Measurements from ENCODE around the gene TMOD1. TPM values are rescaled to one million over a fixed set of nuclear protein-coding genes. Genes with fewer than 3 reads are reported as not detected.

Gene TMOD1
- total RNA-seq, 3 donors from 2014 or later, result 10.4 to 15.4 (median 13.9) TPM

- Histone ChIP-seq H3K27ac (no peak overlapping the region), H3K4me1 (no peaks in the 10 kb centered on the region), H3K9me3 (no peaks in the 10 kb centered on the region), H3K27me3 (no peaks in the 10 kb centered on the region), H3K36me3 (no peaks in the 10 kb centered on the region), H3K4me3 (no peak overlapping the region)
- no peak for TF ChIP-seq CTCF (IDR thresholded peaks at IDR 0.05)
- no peak for TF ChIP-seq POLR2A (IDR thresholded peaks at IDR 0.05)
- no peak for TF ChIP-seq POLR2AphosphoS5 (IDR thresholded peaks at IDR 0.05)
- DNase-seq (ENCODE audit: low spot score in 2 of 2), result no peak
- intact Hi-C loops (cut with DNase I; ENCODE audit: low total_unique reads), result no loop called here
Observed at GRCh38 chr9:97592126-97592525, 90.7 kb downstream of the TMOD1 start.

GRCh38 chr9:97593960-97594359, 92.5 kb downstream of the TMOD1 start:
- no peaks in the 10 kb centered on the region for H3K4me1 ChIP-seq
- H3K27me3 ChIP-seq, result no peaks in the 10 kb centered on the region
- intact Hi-C loops (cut with DNase I; ENCODE audit: low total_unique reads), result no loop called here
- TF ChIP-seq POLR2A (IDR thresholded peaks at IDR 0.05) (no peak), CTCF (IDR thresholded peaks at IDR 0.05) (no peak), POLR2AphosphoS5 (IDR thresholded peaks at IDR 0.05) (no peak)
- no peak overlapping the region for H3K27ac ChIP-seq
- DNase-seq (ENCODE audit: low spot score in 2 of 2), result no peak
- no peaks in the 10 kb centered on the region for H3K9me3 ChIP-seq
- H3K36me3 ChIP-seq, result no peaks in the 10 kb centered on the region
- no peak overlapping the region for H3K4me3 ChIP-seq

- Histone ChIP-seq H3K9me3 (no peaks in the 10 kb centered on the region), H3K4me3 (no peak overlapping the region), H3K27me3 (no peaks in the 10 kb centered on the region), H3K4me1 (no peaks in the 10 kb centered on the region), H3K36me3 (no peaks in the 10 kb centered on the region), H3K27ac (no peak overlapping the region)
- DNase-seq (ENCODE audit: low spot score in 2 of 2), result no peak
- intact Hi-C loops (cut with DNase I; ENCODE audit: low total_unique reads), result no loop called here
- no peak for TF ChIP-seq POLR2AphosphoS5 (IDR thresholded peaks at IDR 0.05)
- TF ChIP-seq CTCF (IDR thresholded peaks at IDR 0.05), result no peak
- TF ChIP-seq POLR2A (IDR thresholded peaks at IDR 0.05), result no peak
Observed at GRCh38 chr9:97594381-97594921, 93.0 kb downstream of the TMOD1 start.

- intact Hi-C loops (cut with DNase I; ENCODE audit: low total_unique reads), result no loop called here
- no peaks in the 10 kb centered on the region for H3K4me1 ChIP-seq
- no peak for DNase-seq (ENCODE audit: low spot score in 2 of 2)
- H3K4me3 ChIP-seq, result no peak overlapping the region
- no peak overlapping the region for H3K27ac ChIP-seq
- H3K36me3 ChIP-seq, result no peaks in the 10 kb centered on the region
- H3K27me3 ChIP-seq, result no peaks in the 10 kb centered on the region
- H3K9me3 ChIP-seq, result no peaks in the 10 kb centered on the region
- TF ChIP-seq CTCF (IDR thresholded peaks at IDR 0.05), result no peak
Observed at GRCh38 chr9:97596906-97597305, 95.4 kb downstream of the TMOD1 start.

GRCh38 chr9:97598461-97599288, 97.2 kb downstream of the TMOD1 start:
- no peak overlapping the region for H3K4me3 ChIP-seq
- no peaks in the 10 kb centered on the region for H3K27me3 ChIP-seq
- H3K4me1 ChIP-seq, result no peaks in the 10 kb centered on the region
- no peaks in the 10 kb centered on the region for H3K9me3 ChIP-seq
- intact Hi-C loops (cut with DNase I; ENCODE audit: low total_unique reads), result no loop called here
- peak; percentile 47 to 59 for DNase-seq (ENCODE audit: low spot score in 2 of 2)
- no peak for TF ChIP-seq POLR2A (IDR thresholded peaks at IDR 0.05)
- TF ChIP-seq POLR2AphosphoS5 (IDR thresholded peaks at IDR 0.05), result peak in 1 of 3 donors; percentile 72
- peak in 2 of 3 donors; percentile 62 to 78 for TF ChIP-seq CTCF (IDR thresholded peaks at IDR 0.05)
- no peaks in the 10 kb centered on the region for H3K36me3 ChIP-seq
- H3K27ac ChIP-seq, result no peak overlapping the region

Measured in breast epithelium (tissue), 4 donors.